Measurements from ENCODE around the gene WSB1. TPM values are rescaled to one million over a fixed set of nuclear protein-coding genes. Genes with fewer than 3 reads are reported as not detected.

Gene WSB1
- total RNA-seq = 67.9 and 365 TPM in 2 replicates

DNA sequence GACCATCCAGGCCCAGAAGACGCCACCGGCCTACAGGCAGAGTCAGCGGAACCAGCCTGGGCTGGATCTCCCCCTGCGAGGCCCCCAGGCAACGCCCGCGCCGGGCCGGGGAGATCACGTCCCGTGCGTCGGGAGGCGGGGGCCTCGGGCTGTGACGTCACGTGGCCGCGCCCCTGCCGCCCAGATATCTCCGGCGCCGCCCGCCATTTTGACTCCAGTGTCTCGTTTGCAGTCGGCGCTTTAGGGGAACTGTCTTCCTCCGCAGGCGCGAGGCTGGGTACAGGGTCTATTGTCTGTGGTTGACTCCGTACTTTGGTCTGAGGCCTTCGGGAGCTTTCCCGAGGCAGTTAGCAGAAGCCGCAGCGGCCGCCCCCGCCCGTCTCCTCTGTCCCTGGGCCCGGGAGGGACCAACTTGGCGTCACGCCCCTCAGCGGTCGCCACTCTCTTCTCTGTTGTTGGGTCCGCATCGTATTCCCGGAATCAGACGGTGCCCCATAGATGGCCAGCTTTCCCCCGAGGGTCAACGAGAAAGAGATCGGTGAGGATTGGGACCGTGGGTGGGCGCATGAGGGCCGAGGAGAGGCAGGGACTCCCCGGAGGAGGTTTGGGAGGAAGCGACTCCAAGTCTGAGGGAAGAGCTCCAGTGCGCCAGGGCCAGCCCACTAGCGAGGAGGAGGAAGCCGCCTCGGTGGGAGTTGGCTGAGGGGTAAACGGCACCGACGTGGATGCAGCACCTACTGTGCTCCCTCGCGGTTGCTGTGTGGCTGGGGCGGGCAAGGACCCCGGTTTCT lies at the start of gene WSB1:
TSS of gene WSB1 (plus strand) at position 217 of the 791 bp plus-strand sequence. CDS start at position 499, 282 bp downstream.

Other genes with a start within 250 kb of the WSB1 start
- gene KSR1, start 162.3 kb downstream of the WSB1 start, total RNA-seq = 26.3 and 38.3 TPM in 2 replicates